Activated CD4-positive, alpha-beta T cell treated with anti-CD3 and anti-CD28 coated beads for 24 hours (primary cell): ENCODE results near the gene ZNF319.

Experiments
- DNase-seq, 2 donors: peaks; one replicate each; pipeline ENCODE4 v3.0.0-alpha.2; 2020; ENCODE audit warnings: low read depth in 2 of 2

The ZNF319 gene

DNA sequence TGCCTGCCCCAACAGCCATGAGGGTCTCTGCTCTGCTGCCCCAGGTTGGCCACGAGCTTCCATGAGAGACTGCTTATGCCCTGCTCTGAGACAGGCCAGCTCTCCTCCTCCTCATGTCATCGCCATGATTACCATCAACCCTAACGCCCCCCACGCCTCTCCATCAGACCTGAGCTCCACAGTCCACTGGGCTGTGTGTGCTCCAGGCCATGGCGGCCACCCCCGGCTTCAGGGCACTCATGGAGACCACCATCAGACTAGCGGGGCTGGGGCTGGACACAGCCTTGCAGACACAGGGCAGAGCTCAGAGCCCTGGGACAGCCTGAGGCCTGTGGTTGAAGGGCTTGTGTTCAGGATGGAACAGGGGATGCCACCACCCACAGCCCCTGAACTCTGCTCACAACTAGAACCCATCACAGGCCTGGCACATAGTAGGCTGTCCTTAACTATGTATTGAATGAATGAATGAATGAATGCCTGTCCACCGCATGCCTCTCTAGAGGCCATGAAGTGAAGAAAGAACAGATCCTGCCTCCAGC is 44.1 kb downstream of the ZNF319 start:
- no peak for DNase-seq

DNA sequence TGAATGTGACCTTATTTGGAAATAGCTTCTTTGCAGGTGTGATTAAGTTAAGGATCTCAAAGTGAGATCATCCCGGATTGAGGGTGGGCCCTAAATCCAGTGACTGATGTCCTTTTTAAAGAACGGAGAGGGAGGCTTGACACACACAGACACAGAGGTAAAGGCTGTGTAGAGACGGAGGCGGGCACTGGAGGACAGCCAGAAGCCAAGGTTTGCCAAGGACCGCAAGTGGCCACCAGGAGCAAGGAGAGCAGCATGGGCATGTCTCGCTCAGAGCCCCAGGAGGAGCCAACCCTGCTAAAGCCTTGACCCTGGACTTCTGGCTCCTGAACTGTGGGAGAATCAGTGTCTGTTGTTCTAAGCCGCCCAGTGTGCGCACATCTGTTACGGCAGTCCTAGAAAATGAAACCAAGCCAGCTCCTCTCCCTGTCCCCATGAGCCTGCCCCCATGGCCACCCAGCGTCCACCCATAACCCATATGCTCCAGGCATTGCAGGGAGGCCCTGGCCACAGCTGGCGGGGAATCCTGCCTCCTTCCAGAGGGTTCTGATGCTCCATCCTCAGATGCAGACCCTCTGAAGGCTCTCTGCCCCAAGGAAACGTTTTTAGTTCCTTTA is 44.8 kb downstream of the ZNF319 start:
- no peak for DNase-seq

DNA sequence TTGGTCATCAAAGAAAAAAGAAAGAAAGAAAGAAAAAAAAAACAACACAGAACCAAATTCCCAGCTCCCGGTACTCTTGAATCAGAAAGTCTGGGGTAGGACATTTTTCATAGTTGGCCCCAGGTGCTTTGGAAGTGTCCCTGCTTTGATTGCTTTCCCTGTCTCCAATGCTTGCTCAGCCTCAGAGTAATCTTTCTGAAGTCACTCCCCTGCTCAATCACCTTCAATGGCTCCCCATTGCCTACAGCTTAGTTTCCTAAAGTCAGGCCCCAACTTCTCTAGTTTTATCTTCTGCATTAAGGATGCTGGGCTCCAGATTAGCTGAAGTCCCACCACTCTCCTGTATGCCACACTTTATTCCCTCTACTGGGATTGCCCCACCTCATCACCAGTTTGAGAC is 46.6 kb downstream of the ZNF319 start:
- no peak for DNase-seq

DNA sequence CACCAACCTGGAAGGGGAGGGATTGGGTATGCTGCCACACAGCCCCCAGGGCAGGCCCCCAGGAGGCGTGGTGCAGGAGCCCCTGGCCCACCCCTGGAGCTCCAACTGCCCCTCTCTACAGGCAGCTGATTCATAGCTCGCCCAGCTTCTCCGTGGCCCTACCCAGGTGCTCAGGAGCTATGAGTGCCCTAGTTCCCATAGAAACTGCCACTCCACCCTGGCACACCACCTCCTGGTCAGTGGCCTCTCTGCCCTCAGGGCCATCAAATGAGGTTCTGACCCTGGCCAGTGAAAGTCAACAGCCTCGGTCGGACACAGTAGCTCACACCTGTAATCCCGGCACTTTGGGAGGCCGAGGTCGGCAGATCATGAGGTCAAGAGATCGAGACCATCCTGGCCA is 47.6 kb downstream of the ZNF319 start:
- DNase-seq = no peak

DNA sequence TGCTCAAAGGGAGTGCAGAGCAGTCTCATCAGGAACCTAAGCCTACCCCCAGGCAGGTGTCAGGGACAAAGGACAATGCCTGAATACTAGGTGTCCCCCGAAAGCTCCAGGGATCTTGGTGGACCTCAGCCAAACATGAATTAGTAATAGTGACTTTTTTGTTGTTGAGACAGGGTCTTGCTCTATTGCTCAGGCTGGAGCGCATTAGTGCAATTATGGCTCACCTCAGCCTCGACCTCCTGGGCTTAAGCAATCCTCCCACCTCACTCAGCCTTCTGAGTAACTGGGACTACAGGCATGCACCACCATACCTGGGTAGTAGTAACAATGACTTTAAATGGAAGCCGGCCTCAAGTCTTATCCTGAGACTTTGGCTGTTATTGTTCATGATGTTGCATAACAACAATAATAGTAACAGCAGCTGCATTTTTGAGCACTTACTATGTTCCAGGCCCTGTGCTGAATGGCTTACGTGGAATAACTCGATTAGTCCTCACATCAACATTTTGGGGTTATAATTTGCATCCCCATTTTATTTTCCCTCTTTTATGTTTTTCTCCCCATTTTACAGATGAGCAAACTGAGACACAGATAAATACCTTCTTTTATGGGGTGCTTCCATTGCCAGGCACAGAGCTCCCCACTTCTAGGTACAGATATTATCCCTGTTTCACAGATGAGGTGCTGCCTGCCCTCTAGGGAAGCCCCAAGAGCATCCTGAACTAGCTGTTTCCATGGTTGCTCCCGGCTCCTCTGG is 49.1 kb downstream of the ZNF319 start:
- DNase-seq = no peak

DNA sequence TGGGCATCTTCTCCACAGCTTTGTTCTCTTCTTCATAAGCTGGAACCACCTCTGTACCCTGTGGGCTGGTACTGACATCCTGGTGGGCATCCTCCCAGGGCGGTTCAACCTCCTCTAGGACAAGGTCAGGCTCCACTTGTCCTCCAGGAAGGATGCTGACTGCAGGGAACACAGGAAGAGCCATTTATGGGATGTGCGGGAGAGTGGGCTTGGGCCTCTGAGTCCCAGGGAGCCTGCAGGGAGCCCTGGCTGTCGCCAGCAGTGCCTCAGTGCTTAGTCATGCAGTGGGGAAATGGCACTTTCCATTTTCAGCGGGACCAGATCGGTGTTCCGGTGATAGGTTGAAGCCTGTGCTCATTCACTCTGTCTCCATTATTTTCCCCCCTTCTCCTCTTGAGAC is 50.1 kb downstream of the ZNF319 start:
- DNase-seq = no peak

DNA sequence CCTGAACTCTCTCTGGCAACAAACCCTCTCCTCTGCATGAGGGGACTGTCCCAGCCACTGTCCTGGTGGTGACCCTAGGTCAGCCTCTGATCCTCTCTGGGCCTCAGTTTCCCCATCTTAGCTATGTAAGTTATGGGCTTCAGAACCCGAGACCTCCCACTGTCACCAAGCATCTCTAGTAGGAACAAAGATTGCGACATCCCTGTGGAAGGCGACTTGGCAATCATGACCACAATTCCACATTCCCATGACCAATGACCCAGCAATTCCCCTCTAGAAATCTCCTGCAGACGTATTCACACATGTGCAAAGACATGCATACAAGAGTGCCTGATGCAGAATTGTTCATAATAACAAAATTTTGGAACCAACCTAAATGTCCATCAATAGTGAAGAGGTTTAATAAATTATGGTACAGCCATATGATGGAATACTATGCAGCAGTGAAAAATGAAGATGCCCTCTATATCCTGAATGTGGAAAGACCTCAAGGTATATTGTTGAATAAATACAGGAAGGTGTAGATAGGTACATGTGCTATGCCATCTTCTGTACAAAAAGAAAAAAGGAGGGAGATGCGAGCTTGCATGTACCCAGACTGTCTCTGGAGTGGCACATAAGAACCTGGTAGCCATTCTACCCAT is 50.8 kb downstream of the ZNF319 start:
- no peak for DNase-seq

DNA sequence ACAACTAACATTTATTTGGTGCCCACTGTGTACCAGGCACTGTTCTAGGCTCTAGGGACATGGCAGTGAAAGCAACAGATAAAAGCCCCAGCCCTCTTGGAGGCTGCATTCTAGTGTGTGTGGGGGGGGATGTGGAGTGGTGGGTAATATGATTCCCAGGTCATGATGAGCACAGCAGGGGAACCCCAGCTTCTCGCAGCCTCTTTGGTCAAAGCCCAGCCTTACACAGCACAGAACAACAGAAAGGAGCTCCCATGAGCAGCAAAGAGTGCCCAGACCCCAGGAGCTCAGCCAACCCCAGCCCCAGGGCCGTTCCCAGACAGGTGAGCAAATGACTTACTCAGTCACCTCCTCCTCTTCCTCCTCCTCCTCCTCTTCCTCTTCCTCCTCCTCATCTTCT is 51.5 kb downstream of the ZNF319 start:
- no peak for DNase-seq

DNA sequence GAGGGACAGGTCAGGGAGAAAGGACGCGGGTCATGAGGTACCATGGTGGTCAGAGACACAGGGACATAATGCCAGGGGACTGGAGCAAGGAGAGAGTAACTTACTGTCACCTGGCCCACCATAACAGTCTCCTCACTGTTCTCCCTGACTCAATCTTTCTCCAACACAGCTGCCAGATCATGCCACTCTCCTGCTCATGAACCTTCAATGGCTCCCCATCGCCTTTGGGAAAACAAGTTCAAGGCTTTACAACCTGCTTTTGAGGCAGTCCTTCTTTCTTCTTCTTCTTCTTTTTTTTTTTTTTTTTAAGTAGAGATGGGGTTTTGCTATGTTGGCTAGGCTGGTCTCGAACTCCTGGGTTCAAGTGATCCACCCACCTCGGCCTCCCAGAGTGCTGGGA is 52.4 kb downstream of the ZNF319 start:
- DNase-seq = no peak

DNA sequence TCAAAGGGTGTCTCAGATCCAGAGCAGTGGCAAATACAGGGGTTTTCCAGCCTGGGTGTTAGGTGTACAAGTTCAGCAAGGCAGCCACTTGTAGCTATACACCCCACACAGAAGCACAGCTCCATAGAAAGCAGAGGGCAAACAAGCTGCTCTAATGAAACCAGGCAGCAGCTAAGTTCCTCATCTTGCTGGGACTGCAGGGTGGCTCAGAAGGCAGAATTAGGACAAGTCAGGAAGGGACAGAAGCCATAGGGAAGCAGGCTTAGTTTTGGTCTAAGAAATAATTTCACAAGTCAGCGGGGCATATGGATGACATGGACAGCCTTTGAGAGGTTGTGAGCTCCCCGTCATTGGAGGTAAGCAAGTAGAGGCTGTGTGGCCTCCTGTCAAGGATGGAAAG is 53.2 kb downstream of the ZNF319 start:
- no peak for DNase-seq

DNA sequence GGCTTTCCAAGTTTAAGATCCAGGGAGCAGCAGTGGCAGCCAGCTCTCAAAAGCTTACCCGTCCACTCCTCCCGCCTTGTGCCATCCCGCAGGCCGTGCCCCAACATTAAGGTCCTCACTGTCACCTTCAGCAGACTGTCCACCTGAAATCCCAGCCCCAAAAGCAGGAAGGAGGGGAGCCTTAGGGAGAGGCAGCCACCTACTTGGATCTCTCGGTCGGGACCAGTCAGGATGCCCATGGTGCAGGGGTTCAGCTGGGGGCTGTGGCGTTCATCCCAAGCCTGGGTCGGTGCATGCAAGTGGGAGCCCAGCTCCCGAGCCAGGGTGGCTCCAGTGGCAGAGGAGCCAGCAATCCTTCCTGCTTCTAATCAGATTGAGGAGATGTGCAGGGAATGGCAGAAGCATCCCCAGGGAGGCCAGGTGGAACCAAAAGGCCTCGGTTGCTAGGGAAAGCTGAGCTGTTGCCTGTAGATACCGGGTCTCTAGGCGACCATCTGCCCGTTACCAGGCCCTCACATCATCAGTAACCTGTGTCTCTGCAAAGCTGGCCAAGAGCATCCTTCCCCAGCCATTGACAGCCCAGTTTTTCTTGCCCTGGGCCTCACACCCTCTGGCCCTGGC is 54.2 kb downstream of the ZNF319 start:
- no peak for DNase-seq

DNA sequence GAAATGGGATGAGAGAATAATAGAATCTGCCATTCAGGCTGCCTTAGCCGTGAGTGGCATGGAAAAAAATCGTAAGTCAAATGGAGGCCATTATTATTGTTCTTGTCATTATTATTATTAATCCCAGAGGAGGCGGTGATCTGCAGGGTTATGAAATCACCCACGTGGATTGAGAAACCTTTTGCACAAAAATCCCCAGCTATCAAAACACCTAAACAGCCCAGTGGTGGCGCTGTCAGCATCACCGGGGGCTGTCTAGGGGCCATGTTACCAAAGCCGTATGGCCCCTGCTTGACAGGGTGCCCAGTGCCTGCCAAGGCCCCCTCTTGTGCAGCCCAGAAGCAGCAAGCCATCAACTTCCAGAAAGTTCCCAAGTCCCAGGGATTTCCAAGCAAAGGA is 54.7 kb downstream of the ZNF319 start:
- DNase-seq = no peak

DNA sequence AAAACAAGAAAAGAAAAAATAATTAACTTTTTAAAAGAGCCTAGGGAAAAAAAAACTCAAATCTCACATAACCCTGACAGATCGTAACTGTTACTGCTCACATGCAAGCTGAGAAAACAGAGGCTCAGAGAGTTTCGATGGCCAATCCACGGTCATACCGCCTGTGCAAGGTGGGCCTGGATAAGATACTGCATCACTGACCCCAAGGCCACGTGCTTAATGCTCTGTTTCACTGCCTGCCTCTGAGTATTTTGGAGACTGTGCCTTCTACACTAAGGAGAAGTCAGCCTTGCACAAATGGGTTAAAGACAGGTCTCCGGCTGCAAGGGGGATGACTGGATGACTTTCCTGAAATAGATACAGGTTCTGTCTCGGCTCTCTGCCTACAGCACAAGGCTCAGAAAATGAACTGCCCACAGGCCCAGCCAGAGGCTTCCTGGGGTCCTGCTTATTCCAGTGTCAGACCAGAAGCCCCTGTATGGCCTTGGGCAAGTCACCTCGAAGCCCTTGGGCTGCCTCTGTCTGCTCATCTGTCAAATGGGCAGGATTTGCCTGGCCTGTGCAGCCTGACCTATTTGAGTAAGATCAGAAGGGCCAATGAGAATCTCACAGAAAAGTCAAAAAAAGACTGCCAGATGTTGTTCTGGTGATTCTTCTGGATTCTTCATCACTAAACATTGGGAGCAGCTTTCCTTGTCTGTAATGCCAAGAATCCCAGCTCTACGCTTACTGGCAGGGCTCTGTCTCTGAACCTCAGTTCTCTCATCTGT is 55.3 kb downstream of the ZNF319 start:
- DNase-seq = no peak
